H9 (cell line): Measurements from ENCODE around the gene NDUFA11. TPM values are rescaled to one million over a fixed set of nuclear protein-coding genes. Genes with fewer than 3 reads are reported as not detected.
A peak's percentile ranks its signal among the peaks of the same experiment; 100 is the strongest.

Experiments used
- DNase-seq: peaks from one replicate; pipeline ENCODE4 v3.0.0-alpha.2; 2017
- H2AFZ ChIP-seq: one replicate; pipeline ENCODE4 v1.6.1; 2013; ENCODE audit warnings: mild to moderate bottlenecking, low read length, control low read depth, moderate library complexity
- H2AK5ac ChIP-seq: 2 replicates; pipeline ENCODE4 v1.6.1; 2013; ENCODE audit warnings: low read length, control low read depth, mixed read lengths; ENCODE audit not compliant: insufficient read length
- H2BK120ac ChIP-seq: one replicate; pipeline ENCODE4 v1.6.1; 2013; ENCODE audit warnings: low read depth, mild to moderate bottlenecking, low read length, control low read depth, inconsistent platforms; ENCODE audit not compliant: poor library complexity, severe bottlenecking
- H2BK12ac ChIP-seq: 2 replicates; pipeline ENCODE4 v1.6.1; 2013; ENCODE audit warnings: low read length, control low read depth, mixed read lengths, low read depth; ENCODE audit not compliant: insufficient read length
- H2BK15ac ChIP-seq: 2 replicates; pipeline ENCODE4 v1.6.1; 2013; ENCODE audit warnings: low read depth, low read length, control low read depth
- H2BK20ac ChIP-seq: one replicate; pipeline ENCODE4 v1.6.1; 2013; ENCODE audit warnings: low read depth, mild to moderate bottlenecking, low read length, control low read depth, inconsistent platforms; ENCODE audit not compliant: poor library complexity, severe bottlenecking
- H2BK5ac ChIP-seq: 2 replicates; pipeline ENCODE4 v1.6.1; 2013; ENCODE audit warnings: low read length, control low read depth, mixed read lengths; ENCODE audit not compliant: insufficient read length
- H3K14ac ChIP-seq: 2 replicates; pipeline ENCODE4 v1.6.1; 2013; ENCODE audit warnings: low read length, control low read depth; ENCODE audit not compliant: insufficient read depth
- H3K18ac ChIP-seq: 2 replicates; pipeline ENCODE4 v1.6.1; 2013; ENCODE audit warnings: low read depth, mild to moderate bottlenecking, mixed read lengths, low read length, control low read depth; ENCODE audit not compliant: insufficient read length
- H3K23ac ChIP-seq: 2 replicates; pipeline ENCODE4 v1.6.1; 2013; ENCODE audit warnings: low read length, control low read depth, mixed read lengths, low read depth; ENCODE audit not compliant: insufficient read length
- H3K23me2 ChIP-seq: 2 replicates; pipeline ENCODE4 v1.6.1; 2013; ENCODE audit warnings: low read depth, mild to moderate bottlenecking, mixed read lengths, low read length, control low read depth; ENCODE audit not compliant: insufficient read length, poor library complexity, severe bottlenecking
- H3K27ac ChIP-seq: 2 replicates; pipeline ENCODE4 v1.5.1; 2013; ENCODE audit warnings: low read length, control low read depth, mixed read lengths, low read depth; ENCODE audit not compliant: insufficient read length
- H3K27me3 ChIP-seq: 2 replicates; pipeline ENCODE4 v1.6.1; 2013; ENCODE audit warnings: low read length, control low read depth, inconsistent platforms; ENCODE audit not compliant: insufficient read depth
- H3K4ac ChIP-seq: 2 replicates; pipeline ENCODE4 v1.6.1; 2013; ENCODE audit warnings: low read depth, mild to moderate bottlenecking, control low read depth, inconsistent platforms, low read length, moderate library complexity
- H3K4me1 ChIP-seq: 2 replicates; pipeline ENCODE4 v1.6.1; 2013; ENCODE audit warnings: low read length, control low read depth, inconsistent platforms; ENCODE audit not compliant: insufficient read depth
- H3K4me2 ChIP-seq: 2 replicates; pipeline ENCODE4 v1.6.1; 2013; ENCODE audit warnings: low read length, control low read depth, mixed read lengths; ENCODE audit not compliant: insufficient read length, insufficient read depth
- H3K56ac ChIP-seq: 2 replicates; pipeline ENCODE4 v1.6.1; 2013; ENCODE audit warnings: low read depth, mild to moderate bottlenecking, mixed read lengths, low read length, control low read depth; ENCODE audit not compliant: insufficient read length
- H3K79me1 ChIP-seq: 2 replicates; pipeline ENCODE4 v1.6.1; 2013; ENCODE audit warnings: low read depth, mild to moderate bottlenecking, moderate library complexity, low read length, control low read depth, inconsistent platforms; ENCODE audit not compliant: insufficient read depth, poor library complexity, severe bottlenecking
- H3K79me2 ChIP-seq: 2 replicates; pipeline ENCODE4 v1.6.1; 2013; ENCODE audit warnings: low read length, control low read depth, inconsistent platforms; ENCODE audit not compliant: insufficient read depth
- H3K9ac ChIP-seq: 2 replicates; pipeline ENCODE4 v1.6.1; 2013; ENCODE audit warnings: low read length, control low read depth, mixed read lengths; ENCODE audit not compliant: insufficient read length; ENCODE audit errors: extremely low read depth
- H3K9me3 ChIP-seq: one replicate; pipeline ENCODE4 v1.6.1; 2013; ENCODE audit warnings: low read depth, low read length, inconsistent platforms; ENCODE audit not compliant: control insufficient read depth
- H3T11ph ChIP-seq: one replicate; pipeline ENCODE4 v1.6.1; 2013; ENCODE audit warnings: mild to moderate bottlenecking, low read length, control low read depth, inconsistent platforms
- H4K20me1 ChIP-seq: one replicate; pipeline ENCODE4 v1.6.1; 2013; ENCODE audit not compliant: control insufficient read depth, insufficient read length, insufficient read depth
- H4K5ac ChIP-seq: 2 replicates; pipeline ENCODE4 v1.6.1; 2013; ENCODE audit warnings: low read depth, mild to moderate bottlenecking, mixed read lengths, low read length, control low read depth; ENCODE audit not compliant: insufficient read length
- H4K8ac ChIP-seq: replicated peaks from 2 replicates; pipeline ENCODE4 v1.6.1; 2013; ENCODE audit warnings: low read length, control low read depth, mixed read lengths, low read depth; ENCODE audit not compliant: insufficient read length
- H4K91ac ChIP-seq: 2 replicates; pipeline ENCODE4 v1.6.1; 2013; ENCODE audit warnings: low read depth, mild to moderate bottlenecking, moderate library complexity, mixed read lengths, low read length, control low read depth; ENCODE audit not compliant: insufficient read length
- H3K27ac Mint-ChIP-seq, 3 experiments: 2 replicates in 2 of 3; 3 replicates in 1 of 3; pipeline ENCODE4 v1.8.0; 2020 to 2021; ENCODE audit warnings: mixed read lengths in 3 of 3, mild to moderate bottlenecking in 1 of 3, moderate library complexity in 1 of 3
- H3K27me3 Mint-ChIP-seq: 2 replicates; pipeline ENCODE4 v1.8.0; 2021; ENCODE audit warnings: low read depth, mild to moderate bottlenecking, moderate library complexity, mixed read lengths
- H3K36me3 Mint-ChIP-seq, 3 experiments: 2 replicates in 2 of 3; 3 replicates in 1 of 3; pipeline ENCODE4 v1.8.0; 2020 to 2021; ENCODE audit warnings: low read depth in 3 of 3, mixed read lengths in 3 of 3; ENCODE audit not compliant: insufficient read depth in 1 of 3
- H3K4me1 Mint-ChIP-seq, 2 experiments: 2 replicates each; pipeline ENCODE4 v1.8.0; 2020; ENCODE audit warnings: mixed read lengths in 2 of 2
- H3K4me3 Mint-ChIP-seq, 2 experiments: 2 replicates in 1 of 2; 3 replicates in 1 of 2; pipeline ENCODE4 v1.8.0; 2020 to 2021; ENCODE audit warnings: mild to moderate bottlenecking in 2 of 2, mixed read lengths in 2 of 2, moderate library complexity in 1 of 2
- H3K9me3 Mint-ChIP-seq, 2 experiments: 2 replicates in 1 of 2; 3 replicates in 1 of 2; pipeline ENCODE4 v1.8.0; 2020; ENCODE audit warnings: mild to moderate bottlenecking in 2 of 2, mixed read lengths in 2 of 2, moderate library complexity in 1 of 2
- WGBS: extraction: QIAGEN DNeasy Blood & Tissue Kit; methylation state at CpG from one replicate; pipeline ENCODE4 v1.1.7; 2013; ENCODE audit warnings: missing lambda C conversion rate, low lambda C conversion rate, mixed read lengths; ENCODE audit not compliant: insufficient read length; ENCODE audit errors: extremely low coverage; 5-methylcytosine and 5-hydroxymethylcytosine counted together
- total RNA-seq: library from RNA; stranded (reverse); gene quantifications from 2 replicates; pipeline ENCODE4 v1.2.1, GENCODE V29; 2021
- TF ChIP-seq, protein P1 (sequence below): fragments of 200-600 bp; sonication (generic); conservative IDR thresholded peaks from 3 replicates; pipeline ENCODE4 v1.8.0; 2021; ENCODE audit warnings: antibody characterized with exemption, mild to moderate bottlenecking

Gene NDUFA11
- total RNA-seq, 1 experiment from 2014 or later, result 282 TPM

DNA sequence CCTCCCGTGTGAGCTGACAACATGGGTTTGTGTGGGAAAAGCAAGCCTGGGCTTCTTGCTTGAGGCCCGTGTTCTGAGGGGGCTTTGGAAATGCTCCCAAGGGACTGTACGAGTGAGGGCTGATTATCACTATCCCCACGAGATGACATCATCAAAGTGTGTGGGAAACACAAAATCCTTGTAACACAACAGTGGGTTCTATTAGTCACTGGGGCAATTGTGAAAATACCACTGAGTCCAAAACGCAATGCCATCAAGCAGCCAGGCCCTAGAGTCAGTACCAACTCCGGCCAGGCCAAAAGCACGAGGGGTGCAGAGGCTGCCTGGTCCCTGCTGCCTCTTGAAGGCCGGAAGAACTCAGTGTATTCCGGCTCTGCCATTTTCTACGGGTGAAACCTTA lies 40.0 kb upstream of the NDUFA11 start:
- no CpG with 5 or more reads among the region's 10 CpGs for WGBS
- Histone ChIP-seq H4K91ac (no peak overlapping the region), H3K4me2 (no peak overlapping the region), H2AK5ac (no peak overlapping the region), H2BK120ac (no peak overlapping the region), H4K20me1 (no peaks in the 10 kb centered on the region), H3K4me1 (no peaks in the 10 kb centered on the region; the same call in 1 of the 2 replicates), H3K18ac (no peak overlapping the region), H3K56ac (no peak overlapping the region), H2BK20ac (no peak overlapping the region), H2BK5ac (no peak overlapping the region), H2BK12ac (no peak overlapping the region), H4K8ac (no peak overlapping the region), H3K14ac (no peak overlapping the region), H3T11ph (no peak overlapping the region), H3K4ac (no peak overlapping the region), H3K9ac (no peak overlapping the region), H3K23me2 (no peaks in the 10 kb centered on the region), H3K23ac (no peak overlapping the region), H4K5ac (no peak overlapping the region), H2BK15ac (no peak overlapping the region), H3K79me2 (no peaks in the 10 kb centered on the region; the same call in 1 of the 2 replicates), H3K79me1 (peaks cover 10% of the 10 kb centered on the region), H3K27ac (no peak overlapping the region), H2AFZ (no peak overlapping the region), H3K27me3 (no peaks in the 10 kb centered on the region), H3K9me3 (no peaks in the 10 kb centered on the region)
- Mint-ChIP-seq H3K4me1 (peaks cover 15 to 29% of the 10 kb centered on the region in 2 experiments), H3K36me3 (peaks cover 10 to 36% (median 33%) of the 10 kb centered on the region in 3 experiments; a peak in 6 of 7 replicates), H3K27me3 (no peaks in the 10 kb centered on the region; the same call in 1 of the 2 replicates), H3K4me3 (no peak overlapping the region), H3K27ac (peak overlapping the region; percentile 32 to 57 (median 55); a peak in 4 of 7 replicates), H3K9me3 (no peaks in the 10 kb centered on the region)
- DNase-seq, result no peak
- TF ChIP-seq, protein P1, sequence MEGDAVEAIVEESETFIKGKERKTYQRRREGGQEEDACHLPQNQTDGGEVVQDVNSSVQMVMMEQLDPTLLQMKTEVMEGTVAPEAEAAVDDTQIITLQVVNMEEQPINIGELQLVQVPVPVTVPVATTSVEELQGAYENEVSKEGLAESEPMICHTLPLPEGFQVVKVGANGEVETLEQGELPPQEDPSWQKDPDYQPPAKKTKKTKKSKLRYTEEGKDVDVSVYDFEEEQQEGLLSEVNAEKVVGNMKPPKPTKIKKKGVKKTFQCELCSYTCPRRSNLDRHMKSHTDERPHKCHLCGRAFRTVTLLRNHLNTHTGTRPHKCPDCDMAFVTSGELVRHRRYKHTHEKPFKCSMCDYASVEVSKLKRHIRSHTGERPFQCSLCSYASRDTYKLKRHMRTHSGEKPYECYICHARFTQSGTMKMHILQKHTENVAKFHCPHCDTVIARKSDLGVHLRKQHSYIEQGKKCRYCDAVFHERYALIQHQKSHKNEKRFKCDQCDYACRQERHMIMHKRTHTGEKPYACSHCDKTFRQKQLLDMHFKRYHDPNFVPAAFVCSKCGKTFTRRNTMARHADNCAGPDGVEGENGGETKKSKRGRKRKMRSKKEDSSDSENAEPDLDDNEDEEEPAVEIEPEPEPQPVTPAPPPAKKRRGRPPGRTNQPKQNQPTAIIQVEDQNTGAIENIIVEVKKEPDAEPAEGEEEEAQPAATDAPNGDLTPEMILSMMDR, result no peak
